DMS114 treated with DMSO at 0.1 percent for 48 hours (cell line): ENCODE results near the gene ATP6AP2.
A peak's percentile ranks its signal among the peaks of the same experiment; 100 is the strongest.
"Not testable (repeated sequence)": the region's sequence is repeated elsewhere in the genome, so short reads cannot be mapped to it uniquely, and the experiment has no call there.

Source experiments
- DNase-seq: peaks from one replicate; lab custom pipeline; 2025; ENCODE audit not compliant: unreplicated experiment; lab: John Stamatoyannopoulos, UW

Gene ATP6AP2

GRCh38 chrX:40580537-40581335 is at the start of gene ATP6AP2:
TSS of gene ATP6AP2 (plus strand) at chrX:40580970. CDS start at chrX:40581066, 96 bp downstream.
- peak; percentile 88 for DNase-seq

- DNase-seq: no peak
Observed at GRCh38 chrX:40531056-40531826, 49.5 kb upstream of the ATP6AP2 start.

- no peak for DNase-seq
Observed at GRCh38 chrX:40537310-40537709, 43.5 kb upstream of the ATP6AP2 start.

- DNase-seq: no peak
Observed at GRCh38 chrX:40538406-40538805, 42.4 kb upstream of the ATP6AP2 start.

- DNase-seq: no peak
Observed at GRCh38 chrX:40539214-40540142, 41.3 kb upstream of the ATP6AP2 start.

GRCh38 chrX:40542208-40542607 is 38.6 kb upstream of the ATP6AP2 start:
- no peak for DNase-seq

- no peak for DNase-seq
Observed at GRCh38 chrX:40542972-40543371, 37.8 kb upstream of the ATP6AP2 start.

- DNase-seq: peak; percentile 10
Observed at GRCh38 chrX:40543661-40544328, 37.0 kb upstream of the ATP6AP2 start.

GRCh38 chrX:40544343-40545266 is 36.2 kb upstream of the ATP6AP2 start:
- DNase-seq: no peak

GRCh38 chrX:40546870-40547269 is 33.9 kb upstream of the ATP6AP2 start:
- no peak for DNase-seq

- DNase-seq: no peak
Observed at GRCh38 chrX:40550066-40550465, 30.7 kb upstream of the ATP6AP2 start.

GRCh38 chrX:40552768-40553167 is 28.0 kb upstream of the ATP6AP2 start:
- no peak for DNase-seq

GRCh38 chrX:40558590-40558989 is 22.2 kb upstream of the ATP6AP2 start:
- no peak for DNase-seq

- no peak for DNase-seq
Observed at GRCh38 chrX:40563784-40564183, 17.0 kb upstream of the ATP6AP2 start.

GRCh38 chrX:40564447-40564846 is 16.3 kb upstream of the ATP6AP2 start:
- DNase-seq: no peak

- DNase-seq: no peak
Observed at GRCh38 chrX:40570346-40571093, 10.2 kb upstream of the ATP6AP2 start.

- DNase-seq: not testable (repeated sequence)
Observed at GRCh38 chrX:40571164-40571563, 9.6 kb upstream of the ATP6AP2 start.

GRCh38 chrX:40571600-40571999 is 9.2 kb upstream of the ATP6AP2 start:
- DNase-seq: no peak

- DNase-seq: peak; percentile 14
Observed at GRCh38 chrX:40573763-40574162, 7.0 kb upstream of the ATP6AP2 start.
